RPMI7951 (cell line): ENCODE data around the gene BPHL. TPM values are rescaled to one million over a fixed set of nuclear protein-coding genes. Genes with fewer than 3 reads are reported as not detected.
"Not testable (repeated sequence)": the region's sequence is repeated elsewhere in the genome, so short reads cannot be mapped to it uniquely, and the experiment has no call there.

Experiments used
- DNase-seq: peaks from one replicate; pipeline ENCODE4 v3.0.0-alpha.2; 2012; ENCODE audit warnings: low read depth
- total RNA-seq: library from RNA; depleted of rRNA; stranded (reverse); fragments of >200 nt; shearing (Covaris generic); gene quantifications from 2 replicates; pipeline ENCODE4 v1.2.3, GENCODE V29; 2014

BPHL gene
- total RNA-seq, 1 experiment from 2014 or later, result 24.8 TPM

DNA sequence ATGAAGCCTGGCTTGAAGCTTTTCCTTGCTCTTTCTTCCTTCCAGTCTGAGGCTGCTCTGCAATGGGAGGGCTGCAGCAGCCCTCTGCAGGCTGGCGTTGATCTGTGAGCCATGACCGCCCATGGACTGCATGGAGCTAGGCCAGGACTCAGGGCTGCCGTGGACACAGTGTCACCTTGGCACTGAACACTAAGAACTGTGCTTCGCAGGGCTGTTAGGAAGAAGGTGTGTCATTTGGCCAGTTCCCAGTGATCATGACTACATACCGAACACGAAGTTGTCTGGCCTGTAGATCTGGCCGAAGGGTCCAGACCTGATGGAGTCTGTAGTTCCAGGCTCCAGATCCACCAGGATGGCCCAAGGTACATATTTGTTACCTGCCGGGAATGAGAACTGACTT, 60.2 kb downstream of the BPHL start:
- not testable (repeated sequence) for DNase-seq

GRCh38 chr6:3179945-3180344, 61.4 kb downstream of the BPHL start:
- not testable (repeated sequence) for DNase-seq

GRCh38 chr6:3181105-3181504, 62.6 kb downstream of the BPHL start:
- no peak for DNase-seq

GRCh38 chr6:3183066-3183465, 64.6 kb downstream of the BPHL start:
- no peak for DNase-seq

- DNase-seq, result no peak
Observed at GRCh38 chr6:3186974-3187382, 68.5 kb downstream of the BPHL start.

DNA sequence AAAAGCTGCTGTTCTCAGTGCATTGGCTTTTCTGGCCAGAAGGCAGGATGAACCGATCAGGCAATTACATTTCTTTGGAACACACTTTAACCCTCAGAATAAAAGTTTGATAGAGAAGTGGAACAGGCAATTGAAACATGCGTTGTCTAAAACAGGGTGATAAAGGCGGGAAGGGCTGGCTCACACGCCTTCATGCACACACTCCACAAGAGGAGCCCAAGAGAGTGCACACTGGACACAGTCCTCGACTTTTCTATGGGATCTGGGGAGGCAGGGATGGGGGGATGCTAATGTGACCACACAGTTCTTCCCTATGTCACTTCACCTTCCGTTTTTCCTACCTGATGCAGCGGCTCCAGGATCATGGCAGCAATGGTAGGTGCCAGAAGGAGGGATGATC, 69.8 kb downstream of the BPHL start:
- DNase-seq, result no peak

DNA sequence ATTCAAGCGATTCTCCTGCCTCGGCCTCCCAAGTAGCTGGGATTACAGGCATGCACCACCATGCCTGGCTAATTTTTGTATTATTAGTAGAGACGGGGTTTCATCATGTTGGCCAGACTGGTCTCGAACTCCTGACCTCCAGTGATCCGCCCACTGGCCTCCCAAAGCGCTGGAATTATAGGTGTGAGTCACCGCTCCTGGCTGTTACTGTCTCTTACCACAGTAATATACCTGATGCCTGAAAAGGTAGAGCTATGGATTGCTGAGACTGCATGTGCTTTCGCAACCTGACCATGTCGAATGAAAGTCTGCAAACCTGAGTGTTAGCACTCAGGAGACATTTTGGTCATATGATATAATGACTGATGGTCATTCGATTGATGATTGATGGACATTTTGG, 70.7 kb downstream of the BPHL start:
- not testable (repeated sequence) for DNase-seq

DNA sequence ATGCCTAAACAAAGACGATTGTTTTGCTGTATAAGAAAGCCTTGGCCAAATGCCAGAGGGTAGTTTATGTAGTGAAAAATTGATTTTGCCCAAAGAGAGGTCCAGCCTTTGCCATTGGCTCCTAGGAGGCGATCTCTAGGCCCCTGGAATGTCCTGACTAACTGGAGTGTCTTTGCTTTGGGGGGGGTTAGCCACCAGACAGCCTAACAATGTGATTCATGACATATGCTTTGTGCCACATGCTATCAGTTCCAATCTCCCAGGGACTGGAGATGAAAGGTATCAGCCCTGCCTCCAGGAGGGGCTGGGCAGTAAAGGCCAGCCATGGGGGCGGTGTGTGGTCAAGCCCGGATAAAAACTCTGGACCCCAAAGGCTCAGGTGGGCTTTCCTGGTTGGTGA, 71.5 kb downstream of the BPHL start:
- DNase-seq, result no peak

DNA sequence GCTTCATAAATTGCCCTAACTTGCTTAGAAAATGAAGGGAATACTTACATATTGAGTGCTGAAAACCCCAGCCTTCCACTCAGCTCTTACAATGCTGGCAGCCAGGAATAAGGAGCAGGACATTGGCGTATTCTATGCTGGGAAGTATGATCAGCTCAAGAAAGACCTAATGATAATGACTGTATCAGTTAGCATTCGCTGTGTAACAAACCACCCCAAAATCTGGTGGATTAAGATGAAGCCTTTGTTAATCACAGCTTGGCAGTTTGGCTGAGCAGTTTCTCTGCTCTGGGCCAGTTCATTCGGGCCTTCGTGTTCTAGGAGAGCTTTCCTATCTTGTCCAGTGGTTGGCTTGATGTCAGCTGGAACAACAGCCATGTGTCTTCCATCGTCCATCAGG, 72.3 kb downstream of the BPHL start:
- DNase-seq, result no peak

GRCh38 chr6:3193102-3193849, 74.8 kb downstream of the BPHL start:
- no peak for DNase-seq

- DNase-seq, result peak; percentile 85
Observed at GRCh38 chr6:3194535-3195419, 76.3 kb downstream of the BPHL start.

DNA sequence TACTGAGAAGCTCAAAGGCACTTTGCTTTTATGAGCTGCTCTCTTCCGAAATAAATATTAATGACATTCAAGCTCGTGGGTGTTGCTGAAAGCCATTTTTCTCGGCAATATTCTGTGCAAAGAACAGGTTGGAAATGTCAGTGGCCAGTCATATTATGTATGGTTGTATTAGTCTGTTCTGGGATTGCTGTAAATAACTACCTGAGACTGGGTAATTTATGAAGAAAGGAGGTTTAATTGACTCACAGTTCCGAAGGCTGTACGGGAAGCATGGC, 76.8 kb downstream of the BPHL start:
- DNase-seq, result no peak

DNA sequence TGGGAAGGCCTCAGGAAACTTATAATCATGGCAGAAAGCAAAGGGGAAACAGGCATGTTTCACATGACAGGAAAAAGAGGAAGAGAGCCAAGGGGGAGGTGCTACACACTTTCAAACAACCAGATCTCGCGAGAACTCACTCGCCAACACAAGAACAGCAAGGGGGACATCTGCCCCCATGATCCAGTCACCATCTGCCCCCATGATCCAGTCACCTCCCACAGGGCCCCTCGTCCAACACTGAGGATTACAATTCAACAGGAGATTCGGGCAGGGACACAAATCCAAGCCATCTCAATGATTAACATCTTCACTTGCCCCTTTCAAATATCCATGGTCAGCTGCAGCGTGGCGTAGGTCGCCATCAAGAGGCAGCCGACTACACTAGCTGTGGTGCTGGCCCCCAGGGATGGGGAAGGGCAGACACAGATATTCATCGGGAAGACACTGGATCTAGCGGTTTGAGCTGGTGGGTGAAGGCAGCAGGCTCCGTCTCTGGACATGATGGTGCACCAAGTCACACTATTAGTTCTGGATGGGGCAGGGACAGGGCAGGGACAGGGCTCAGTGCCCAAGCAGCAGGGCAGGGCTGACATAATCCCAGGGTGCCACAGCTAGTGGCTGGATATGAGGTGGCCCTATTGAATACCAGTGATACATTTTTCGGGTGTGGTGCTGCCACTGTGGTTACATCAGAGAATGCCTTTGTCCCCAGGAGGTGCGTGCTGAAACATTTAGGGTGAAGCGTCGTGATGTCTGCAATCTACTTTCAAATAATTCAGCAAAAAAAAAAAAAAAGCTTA, 77.4 kb downstream of the BPHL start:
- peak; percentile 91 for DNase-seq

GRCh38 chr6:3196770-3197169, 78.3 kb downstream of the BPHL start:
- DNase-seq, result peak; percentile 26

GRCh38 chr6:3197734-3198133, 79.2 kb downstream of the BPHL start:
- not testable (repeated sequence) for DNase-seq

DNA sequence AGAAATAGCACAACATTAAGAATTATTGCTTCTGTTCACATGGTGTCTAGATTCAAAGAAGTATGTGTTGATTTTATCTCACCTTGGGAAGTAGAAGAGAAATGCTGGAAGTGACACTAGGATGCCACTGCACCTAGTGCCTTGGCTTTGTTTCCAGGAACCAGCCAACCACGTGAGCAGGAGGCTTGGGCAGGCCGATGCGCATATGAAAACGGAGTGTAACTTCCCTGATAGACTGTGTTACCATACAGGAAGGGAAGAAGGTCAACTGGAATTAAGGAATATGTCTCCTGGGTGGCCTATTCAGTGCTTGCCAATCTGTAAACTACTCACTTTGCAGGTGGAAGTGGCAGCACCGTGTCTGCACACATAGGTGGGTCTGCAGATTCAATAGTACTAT, 80.9 kb downstream of the BPHL start:
- DNase-seq, result no peak

DNA sequence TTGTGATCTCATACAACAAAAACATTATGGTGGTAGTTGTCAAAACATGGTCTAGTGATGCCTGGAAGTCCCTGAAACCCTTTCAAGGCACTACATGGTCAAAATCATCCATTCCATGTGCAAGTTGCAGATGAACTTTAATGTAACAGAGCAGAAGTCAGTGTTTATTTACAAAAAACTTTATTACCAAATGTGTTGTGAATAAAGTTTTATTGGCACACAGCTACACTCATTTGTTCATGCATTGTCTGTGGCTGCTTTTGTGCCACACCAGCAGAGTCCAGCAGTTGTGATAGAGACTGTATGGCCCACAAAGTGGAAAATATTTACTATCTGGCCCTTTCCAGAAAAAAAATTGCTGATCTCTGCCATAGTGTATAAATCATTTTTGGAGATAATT, 82.2 kb downstream of the BPHL start:
- no peak for DNase-seq

- no peak for DNase-seq
Observed at GRCh38 chr6:3201388-3201787, 82.9 kb downstream of the BPHL start.
